SH-SY5Y (cell line): Measurements from ENCODE around the gene XNDC1N.

Experiments used
- GATA2 ChIP-seq: IDR thresholded peaks from 2 replicates; pipeline ENCODE4 v1.6.1; 2011; ENCODE audit warnings: mild to moderate bottlenecking, low read depth, low read length
- GATA3 ChIP-seq: IDR thresholded peaks from 2 replicates; pipeline ENCODE4 v1.6.1; 2011; ENCODE audit warnings: low read depth, mild to moderate bottlenecking, low read length, moderate library complexity

DNA sequence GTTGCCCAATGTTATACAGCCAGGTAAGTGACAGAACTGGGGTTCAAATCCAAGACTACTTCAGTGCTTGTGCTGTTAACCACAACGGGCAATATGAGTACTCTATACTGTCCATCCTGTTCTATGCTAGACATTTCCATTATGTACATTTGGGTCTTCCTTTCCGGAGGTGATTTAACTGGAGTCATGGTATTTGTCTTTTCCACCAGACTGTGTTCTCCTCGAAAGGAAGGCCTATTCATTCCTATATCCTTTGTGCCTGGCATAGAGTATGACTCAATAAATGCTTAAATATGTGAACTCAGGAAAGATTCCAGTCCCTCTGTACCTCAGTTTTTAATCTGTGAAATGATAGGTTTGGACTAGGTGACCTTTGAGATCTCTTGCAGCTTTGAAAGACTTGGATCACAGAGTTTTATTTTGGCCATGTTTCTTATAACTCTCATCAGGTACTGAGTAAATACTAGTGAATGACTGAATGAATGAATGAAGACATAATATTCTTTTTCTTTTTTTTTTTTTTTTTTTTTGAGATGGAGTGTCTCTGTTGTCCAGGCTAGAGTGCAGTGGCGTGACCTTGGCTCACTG is 7.0 kb upstream of the XNDC1N start:
- TF ChIP-seq GATA2: no peak
- no peak for TF ChIP-seq GATA3
